H9 (cell line): Measurements from ENCODE around the gene ODAD3. TPM values are rescaled to one million over a fixed set of nuclear protein-coding genes. Genes with fewer than 3 reads are reported as not detected.

Experiments
- DNase-seq: peaks from one replicate; pipeline ENCODE4 v3.0.0-alpha.2; 2017
- H2AFZ ChIP-seq: one replicate; pipeline ENCODE4 v1.6.1; 2013; ENCODE audit warnings: mild to moderate bottlenecking, low read length, control low read depth, moderate library complexity
- H2AK5ac ChIP-seq: 2 replicates; pipeline ENCODE4 v1.6.1; 2013; ENCODE audit warnings: low read length, control low read depth, mixed read lengths; ENCODE audit not compliant: insufficient read length
- H2BK120ac ChIP-seq: one replicate; pipeline ENCODE4 v1.6.1; 2013; ENCODE audit warnings: low read depth, mild to moderate bottlenecking, low read length, control low read depth, inconsistent platforms; ENCODE audit not compliant: poor library complexity, severe bottlenecking
- H2BK12ac ChIP-seq: 2 replicates; pipeline ENCODE4 v1.6.1; 2013; ENCODE audit warnings: low read length, control low read depth, mixed read lengths, low read depth; ENCODE audit not compliant: insufficient read length
- H2BK15ac ChIP-seq: 2 replicates; pipeline ENCODE4 v1.6.1; 2013; ENCODE audit warnings: low read depth, low read length, control low read depth
- H2BK20ac ChIP-seq: one replicate; pipeline ENCODE4 v1.6.1; 2013; ENCODE audit warnings: low read depth, mild to moderate bottlenecking, low read length, control low read depth, inconsistent platforms; ENCODE audit not compliant: poor library complexity, severe bottlenecking
- H2BK5ac ChIP-seq: 2 replicates; pipeline ENCODE4 v1.6.1; 2013; ENCODE audit warnings: low read length, control low read depth, mixed read lengths; ENCODE audit not compliant: insufficient read length
- H3K14ac ChIP-seq: 2 replicates; pipeline ENCODE4 v1.6.1; 2013; ENCODE audit warnings: low read length, control low read depth; ENCODE audit not compliant: insufficient read depth
- H3K18ac ChIP-seq: 2 replicates; pipeline ENCODE4 v1.6.1; 2013; ENCODE audit warnings: low read depth, mild to moderate bottlenecking, mixed read lengths, low read length, control low read depth; ENCODE audit not compliant: insufficient read length
- H3K23ac ChIP-seq: 2 replicates; pipeline ENCODE4 v1.6.1; 2013; ENCODE audit warnings: low read length, control low read depth, mixed read lengths, low read depth; ENCODE audit not compliant: insufficient read length
- H3K23me2 ChIP-seq: 2 replicates; pipeline ENCODE4 v1.6.1; 2013; ENCODE audit warnings: low read depth, mild to moderate bottlenecking, mixed read lengths, low read length, control low read depth; ENCODE audit not compliant: insufficient read length, poor library complexity, severe bottlenecking
- H3K27ac ChIP-seq: 2 replicates; pipeline ENCODE4 v1.5.1; 2013; ENCODE audit warnings: low read length, control low read depth, mixed read lengths, low read depth; ENCODE audit not compliant: insufficient read length
- H3K27me3 ChIP-seq: 2 replicates; pipeline ENCODE4 v1.6.1; 2013; ENCODE audit warnings: low read length, control low read depth, inconsistent platforms; ENCODE audit not compliant: insufficient read depth
- H3K4ac ChIP-seq: 2 replicates; pipeline ENCODE4 v1.6.1; 2013; ENCODE audit warnings: low read depth, mild to moderate bottlenecking, control low read depth, inconsistent platforms, low read length, moderate library complexity
- H3K4me1 ChIP-seq: 2 replicates; pipeline ENCODE4 v1.6.1; 2013; ENCODE audit warnings: low read length, control low read depth, inconsistent platforms; ENCODE audit not compliant: insufficient read depth
- H3K4me2 ChIP-seq: 2 replicates; pipeline ENCODE4 v1.6.1; 2013; ENCODE audit warnings: low read length, control low read depth, mixed read lengths; ENCODE audit not compliant: insufficient read length, insufficient read depth
- H3K56ac ChIP-seq: 2 replicates; pipeline ENCODE4 v1.6.1; 2013; ENCODE audit warnings: low read depth, mild to moderate bottlenecking, mixed read lengths, low read length, control low read depth; ENCODE audit not compliant: insufficient read length
- H3K79me1 ChIP-seq: 2 replicates; pipeline ENCODE4 v1.6.1; 2013; ENCODE audit warnings: low read depth, mild to moderate bottlenecking, moderate library complexity, low read length, control low read depth, inconsistent platforms; ENCODE audit not compliant: insufficient read depth, poor library complexity, severe bottlenecking
- H3K79me2 ChIP-seq: 2 replicates; pipeline ENCODE4 v1.6.1; 2013; ENCODE audit warnings: low read length, control low read depth, inconsistent platforms; ENCODE audit not compliant: insufficient read depth
- H3K9ac ChIP-seq: 2 replicates; pipeline ENCODE4 v1.6.1; 2013; ENCODE audit warnings: low read length, control low read depth, mixed read lengths; ENCODE audit not compliant: insufficient read length; ENCODE audit errors: extremely low read depth
- H3K9me3 ChIP-seq: one replicate; pipeline ENCODE4 v1.6.1; 2013; ENCODE audit warnings: low read depth, low read length, inconsistent platforms; ENCODE audit not compliant: control insufficient read depth
- H3T11ph ChIP-seq: one replicate; pipeline ENCODE4 v1.6.1; 2013; ENCODE audit warnings: mild to moderate bottlenecking, low read length, control low read depth, inconsistent platforms
- H4K20me1 ChIP-seq: one replicate; pipeline ENCODE4 v1.6.1; 2013; ENCODE audit not compliant: control insufficient read depth, insufficient read length, insufficient read depth
- H4K5ac ChIP-seq: 2 replicates; pipeline ENCODE4 v1.6.1; 2013; ENCODE audit warnings: low read depth, mild to moderate bottlenecking, mixed read lengths, low read length, control low read depth; ENCODE audit not compliant: insufficient read length
- H4K8ac ChIP-seq: replicated peaks from 2 replicates; pipeline ENCODE4 v1.6.1; 2013; ENCODE audit warnings: low read length, control low read depth, mixed read lengths, low read depth; ENCODE audit not compliant: insufficient read length
- H4K91ac ChIP-seq: 2 replicates; pipeline ENCODE4 v1.6.1; 2013; ENCODE audit warnings: low read depth, mild to moderate bottlenecking, moderate library complexity, mixed read lengths, low read length, control low read depth; ENCODE audit not compliant: insufficient read length
- H3K27ac Mint-ChIP-seq, 3 experiments: 2 replicates in 2 of 3; 3 replicates in 1 of 3; pipeline ENCODE4 v1.8.0; 2020 to 2021; ENCODE audit warnings: mixed read lengths in 3 of 3, mild to moderate bottlenecking in 1 of 3, moderate library complexity in 1 of 3
- H3K27me3 Mint-ChIP-seq: 2 replicates; pipeline ENCODE4 v1.8.0; 2021; ENCODE audit warnings: low read depth, mild to moderate bottlenecking, moderate library complexity, mixed read lengths
- H3K36me3 Mint-ChIP-seq, 3 experiments: 2 replicates in 2 of 3; 3 replicates in 1 of 3; pipeline ENCODE4 v1.8.0; 2020 to 2021; ENCODE audit warnings: low read depth in 3 of 3, mixed read lengths in 3 of 3; ENCODE audit not compliant: insufficient read depth in 1 of 3
- H3K4me1 Mint-ChIP-seq, 2 experiments: 2 replicates each; pipeline ENCODE4 v1.8.0; 2020; ENCODE audit warnings: mixed read lengths in 2 of 2
- H3K4me3 Mint-ChIP-seq, 2 experiments: 2 replicates in 1 of 2; 3 replicates in 1 of 2; pipeline ENCODE4 v1.8.0; 2020 to 2021; ENCODE audit warnings: mild to moderate bottlenecking in 2 of 2, mixed read lengths in 2 of 2, moderate library complexity in 1 of 2
- H3K9me3 Mint-ChIP-seq, 2 experiments: 2 replicates in 1 of 2; 3 replicates in 1 of 2; pipeline ENCODE4 v1.8.0; 2020; ENCODE audit warnings: mild to moderate bottlenecking in 2 of 2, mixed read lengths in 2 of 2, moderate library complexity in 1 of 2
- CTCF ChIP-seq: fragments of 200-600 bp; sonication (generic); conservative IDR thresholded peaks from 3 replicates; pipeline ENCODE4 v1.8.0; 2021; ENCODE audit warnings: antibody characterized with exemption, mild to moderate bottlenecking
- WGBS: extraction: QIAGEN DNeasy Blood & Tissue Kit; methylation state at CpG from one replicate; pipeline ENCODE4 v1.1.7; 2013; ENCODE audit warnings: missing lambda C conversion rate, low lambda C conversion rate, mixed read lengths; ENCODE audit not compliant: insufficient read length; ENCODE audit errors: extremely low coverage; 5-methylcytosine and 5-hydroxymethylcytosine counted together
- total RNA-seq: library from RNA; stranded (reverse); gene quantifications from 2 replicates; pipeline ENCODE4 v1.2.1, GENCODE V29; 2021

The ODAD3 gene
- total RNA-seq, 1 experiment from 2014 or later = 2.5 TPM

DNA sequence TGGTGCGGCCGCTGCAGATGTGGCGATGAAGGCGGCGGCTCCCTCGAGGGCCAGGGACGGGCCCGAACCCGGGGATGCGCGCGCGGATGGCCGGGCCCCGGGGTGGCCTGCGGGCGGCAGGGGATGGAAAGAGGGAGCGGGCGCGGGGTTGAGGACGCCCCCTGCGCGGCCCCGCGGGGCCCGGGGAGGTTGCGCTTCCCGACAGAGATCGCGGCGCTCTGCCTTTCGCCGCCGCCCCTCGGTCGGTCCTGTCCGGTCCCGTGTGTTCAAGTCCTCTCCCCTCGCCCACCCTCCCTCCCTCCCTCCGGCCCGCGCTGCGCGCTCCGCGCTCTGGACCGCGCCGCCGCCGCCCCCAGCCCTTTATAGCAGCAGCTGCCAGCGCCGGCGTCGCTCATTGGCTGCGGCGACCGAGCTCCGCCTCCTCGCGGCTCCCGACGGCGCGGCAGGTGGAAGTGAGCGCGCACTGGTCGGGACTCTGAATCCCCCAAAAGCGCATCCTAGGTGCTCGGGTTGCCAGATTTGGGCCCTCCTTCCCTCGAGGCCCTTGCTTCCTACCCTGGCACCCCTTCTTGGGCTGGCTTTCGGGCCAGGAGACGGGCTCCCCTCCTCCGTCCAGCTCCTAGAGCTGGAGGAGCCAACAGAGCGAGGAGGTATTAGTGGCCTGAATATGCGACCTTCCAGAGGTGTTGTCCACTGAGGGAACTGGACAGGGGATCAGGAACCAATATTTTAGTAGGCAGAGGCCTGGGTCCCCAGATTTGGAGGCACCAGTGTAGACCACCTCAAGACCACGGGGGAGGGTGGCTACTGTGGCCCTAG, 46.0 kb upstream of the ODAD3 start, which contains the start of gene ELAVL3:
ELAVL3 (minus strand) TSS at position 332 of the 819 bp plus-strand sequence. CDS start 438 bp downstream, outside the sequence.
- no peak within 1 kb of the TSS for H3K27ac ChIP-seq
- H2BK120ac ChIP-seq = no peak within 1 kb of the TSS
- no peak within 1 kb of the TSS for H2BK12ac ChIP-seq
- no peak within 1 kb of the TSS for H4K91ac ChIP-seq
- Mint-ChIP-seq H3K36me3 (no peaks in the 10 kb centered on the region; a peak in 1 of 7 replicates), H3K27ac (no peak within 1 kb of the TSS; a peak in 1 of 7 replicates), H3K4me3 (peak within 1 kb of the TSS; percentile 38 to 77; a peak in 4 of 5 replicates), H3K4me1 (peaks cover 4 to 18% of the 10 kb centered on the region in 2 experiments; a peak in 3 of 4 replicates), H3K9me3 (peaks cover 0 to 4% of the 10 kb centered on the region in 2 experiments; a peak in 3 of 5 replicates), H3K27me3 (peaks cover 42% of the 10 kb centered on the region)
- H3K4ac ChIP-seq = no peak within 1 kb of the TSS
- H3K18ac ChIP-seq = no peak within 1 kb of the TSS
- H4K8ac ChIP-seq = no peak within 1 kb of the TSS
- H3K27me3 ChIP-seq = peaks cover 12% of the 10 kb centered on the region; the same call in 1 of the 2 replicates
- peaks cover 7% of the 10 kb centered on the region for H3K23me2 ChIP-seq
- DNase-seq = peak; percentile 67
- H3K56ac ChIP-seq = no peak within 1 kb of the TSS
- no CpG with 5 or more reads among the region's 77 CpGs for WGBS
- H3K23ac ChIP-seq = no peak within 1 kb of the TSS
- no peak within 1 kb of the TSS for H3K14ac ChIP-seq
- TF ChIP-seq CTCF = no peak
- no peak within 1 kb of the TSS for H2BK20ac ChIP-seq
- no peak within 1 kb of the TSS for H2BK5ac ChIP-seq
- no peak within 1 kb of the TSS for H2BK15ac ChIP-seq
- H4K5ac ChIP-seq = no peak within 1 kb of the TSS
- H3T11ph ChIP-seq = no peak within 1 kb of the TSS
- H3K79me1 ChIP-seq = no peaks in the 10 kb centered on the region
- no peak within 1 kb of the TSS for H3K9ac ChIP-seq
- H2AK5ac ChIP-seq = no peak within 1 kb of the TSS
- H3K9me3 ChIP-seq = no peaks in the 10 kb centered on the region
- H4K20me1 ChIP-seq = no peaks in the 10 kb centered on the region
- no peaks in the 10 kb centered on the region for H3K4me1 ChIP-seq
- H3K79me2 ChIP-seq = no peaks in the 10 kb centered on the region
- peak within 1 kb of the TSS; percentile 28 for H3K4me2 ChIP-seq
- no peak within 1 kb of the TSS for H2AFZ ChIP-seq
